Uterus (tissue), 2 donors: ENCODE measurements around the gene ST6GALNAC3.

ENCODE experiments used
- CTCF ChIP-seq, 4 experiments: fragments of 200-600 bp in 2 of 4; fragments of 450-650 bp in 2 of 4; sonication (generic) in 2 of 4; IDR thresholded peaks; one replicate each; pipeline ENCODE4 v1.5.1; 2016 to 2019; ENCODE audit warnings: antibody characterized with exemption in 4 of 4, mild to moderate bottlenecking in 2 of 4, moderate library complexity in 1 of 4
- POLR2A ChIP-seq, 2 donors: fragments of 450-650 bp; IDR thresholded peaks; one replicate each; pipeline ENCODE4 v1.6.1; 2016; ENCODE audit warnings: antibody characterized with exemption in 2 of 2, mild to moderate bottlenecking in 1 of 2, moderate library complexity in 1 of 2

- no peak for TF ChIP-seq CTCF (IDR thresholded peaks at IDR 0.05)
- TF ChIP-seq POLR2A (IDR thresholded peaks at IDR 0.05): no peak
Measured at GRCh38 chr1:76613886-76614285, 539.3 kb downstream of the ST6GALNAC3 start.
